Testis (tissue), 2 donors: ENCODE measurements around the gene SFRP5.

Experiments
- CTCF ChIP-seq, 3 experiments: fragments of 450-650 bp in 2 of 3; fragments of 200-600 bp in 1 of 3; sonication (generic) in 1 of 3; IDR thresholded peaks; one replicate each; pipeline ENCODE4 v1.5.1; 2016 to 2019; ENCODE audit warnings: antibody characterized with exemption in 3 of 3, mild to moderate bottlenecking in 2 of 3, moderate library complexity in 1 of 3
- POLR2A ChIP-seq: fragments of 450-650 bp; IDR thresholded peaks from one replicate; pipeline ENCODE4 v1.6.1; 2017; ENCODE audit warnings: antibody characterized with exemption, mild to moderate bottlenecking, moderate library complexity

GRCh38 chr10:97731346-97732051 lies 40.3 kb downstream of the SFRP5 start:
- TF ChIP-seq CTCF (IDR thresholded peaks at IDR 0.05) (peak; percentile 68 to 84 (median 76)), POLR2A (no peak)
